Measurements from ENCODE around the gene SLC44A1.
A peak's percentile ranks its signal among the peaks of the same experiment; 100 is the strongest.
"Not testable (repeated sequence)": the region's sequence is repeated elsewhere in the genome, so short reads cannot be mapped to it uniquely, and the experiment has no call there.

SLC44A1 gene

DNA sequence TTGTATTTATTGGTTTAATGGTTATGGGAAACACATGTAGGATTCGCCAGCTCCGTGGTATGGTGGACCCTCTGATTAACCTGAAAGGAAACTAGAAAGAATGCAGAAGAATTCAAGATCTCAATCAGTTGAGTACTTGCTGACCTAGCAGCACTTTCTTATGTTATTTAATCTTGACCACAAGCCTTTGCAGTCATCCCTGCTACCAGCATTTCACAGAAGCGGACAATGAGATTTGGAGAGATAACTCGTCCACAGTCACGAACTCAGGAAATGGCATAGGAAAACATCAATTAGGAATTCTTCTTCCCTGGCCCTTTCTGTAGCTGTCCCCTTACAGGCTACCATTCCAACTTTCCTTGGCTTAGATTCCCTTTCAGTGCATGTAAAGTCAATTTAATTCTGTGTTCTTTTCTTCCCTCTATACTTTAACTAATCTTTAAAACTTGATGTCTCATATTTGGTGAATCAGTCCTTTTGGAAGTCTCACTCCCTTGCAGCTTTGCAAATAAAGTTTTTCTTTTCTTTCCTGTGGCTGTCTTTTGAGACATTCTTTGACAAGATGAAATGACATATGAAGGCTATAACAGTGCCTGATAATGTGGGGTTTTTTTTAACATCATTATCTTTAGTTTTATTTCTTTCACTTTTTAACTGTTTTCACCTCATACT lies 1.3 kb upstream of the SLC44A1 start:
- peak; percentile 90 for DNase-seq

- DNase-seq, result no peak
Observed at GRCh38 chr9:105244734-105245028, 230 bp downstream of the SLC44A1 start.

DNA sequence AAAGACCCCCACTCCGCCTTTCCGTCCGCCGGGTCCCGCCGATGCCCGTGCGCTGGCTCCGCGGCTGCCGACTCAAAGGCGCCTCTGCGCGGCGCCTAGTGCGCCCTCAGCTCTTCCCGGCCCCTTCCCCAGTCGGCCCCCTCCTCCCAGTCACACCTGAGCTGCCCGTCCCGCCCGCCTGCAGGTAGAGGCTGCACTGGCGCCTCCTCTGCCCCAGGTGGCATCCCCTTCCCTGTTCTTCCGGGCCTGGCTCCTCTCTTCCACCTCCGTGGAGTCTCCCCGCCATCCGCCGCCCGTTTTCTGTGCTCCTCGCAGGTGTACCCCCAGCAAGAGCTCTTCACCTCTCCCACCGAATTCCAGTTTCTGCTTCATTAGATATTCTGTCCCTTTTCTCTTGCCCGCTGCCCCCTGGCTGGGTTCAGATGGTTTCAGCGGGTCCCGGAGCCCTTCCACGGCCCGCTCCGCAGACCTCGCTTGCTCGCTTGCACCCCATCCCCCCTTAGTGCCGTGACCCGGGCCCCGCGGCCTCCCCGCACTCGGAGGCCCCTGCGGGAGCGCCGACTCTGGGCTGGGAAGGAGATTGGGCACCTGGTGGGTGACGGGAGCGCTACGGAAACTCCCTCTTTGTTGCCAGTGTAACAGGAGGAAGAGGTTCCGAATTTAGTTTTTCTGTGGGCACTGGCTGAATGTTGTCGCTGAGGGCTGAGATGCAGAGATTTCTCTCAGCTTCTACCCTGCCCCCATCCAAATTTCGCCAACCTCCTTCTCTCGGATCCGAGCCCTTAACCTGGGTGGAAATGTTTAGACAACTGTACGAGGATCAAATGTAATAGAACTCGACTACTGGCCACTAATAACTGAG lies 809 bp downstream of the SLC44A1 start:
- peak; percentile 87 for DNase-seq

- DNase-seq, result no peak
Observed at GRCh38 chr9:105245891-105246161, 1.4 kb downstream of the SLC44A1 start.

GRCh38 chr9:105246656-105247173 lies 2.3 kb downstream of the SLC44A1 start:
- DNase-seq, result no peak

- no peak for DNase-seq
Observed at GRCh38 chr9:105248691-105249090, 4.2 kb downstream of the SLC44A1 start.

GRCh38 chr9:105251133-105251532 lies 6.7 kb downstream of the SLC44A1 start:
- no peak for DNase-seq

GRCh38 chr9:105251733-105252404 lies 7.4 kb downstream of the SLC44A1 start:
- no peak for DNase-seq

DNA sequence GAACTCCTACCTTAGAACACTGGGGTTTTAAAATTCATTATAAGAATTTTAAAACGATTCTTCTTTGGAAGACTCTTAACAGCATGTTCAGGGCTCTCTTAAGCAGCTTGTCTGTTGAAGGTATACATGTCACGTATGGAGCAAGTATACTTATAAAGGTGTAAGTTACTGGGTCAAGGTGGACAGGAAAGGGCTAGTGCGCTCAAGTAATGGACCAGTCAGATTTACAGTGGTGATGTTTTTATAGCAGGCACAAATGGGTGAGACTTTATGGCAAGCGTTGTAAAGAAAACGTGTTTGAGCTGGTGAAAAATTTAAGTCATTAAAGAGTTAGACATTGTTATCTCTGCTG lies 7.9 kb downstream of the SLC44A1 start:
- no peak for DNase-seq

DNA sequence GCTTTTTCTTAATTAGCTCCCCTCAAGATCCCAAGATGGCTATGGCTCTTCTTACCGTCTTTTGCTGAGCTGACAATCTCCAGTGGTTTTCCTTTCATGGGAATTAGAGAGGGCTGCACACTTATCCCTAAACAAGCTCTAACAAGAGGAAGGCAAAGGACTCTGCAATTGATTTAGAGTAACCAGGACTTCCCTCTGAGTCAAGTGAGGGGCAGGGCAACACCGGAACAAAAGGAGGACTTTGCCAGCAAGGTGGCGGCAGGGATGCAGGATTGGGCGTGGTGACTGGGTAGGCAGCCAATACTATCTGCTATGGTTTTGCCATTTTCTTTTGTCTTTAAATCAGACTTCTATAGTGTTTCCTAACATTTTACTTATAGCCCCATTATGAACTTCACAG lies 9.8 kb downstream of the SLC44A1 start:
- no peak for DNase-seq

DNA sequence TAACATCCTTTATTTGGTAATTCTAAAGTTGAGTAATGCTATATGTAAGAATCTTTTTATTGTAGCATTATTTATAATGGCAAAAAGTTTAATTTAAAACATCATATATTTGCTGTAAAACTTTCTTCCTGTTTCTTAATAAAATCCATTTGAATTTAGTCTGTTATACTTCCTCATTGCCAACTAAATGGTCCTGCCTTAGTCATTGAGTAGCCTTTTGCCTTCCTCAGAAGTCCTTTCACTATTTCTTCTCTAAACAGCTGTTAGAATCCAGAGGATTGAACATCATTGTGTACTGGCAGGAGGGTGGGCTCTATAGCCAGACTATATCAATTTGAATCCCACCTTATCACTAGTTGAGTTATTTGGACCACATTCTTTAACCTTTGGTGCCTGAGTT lies 11.0 kb downstream of the SLC44A1 start:
- no peak for DNase-seq

- not testable (repeated sequence) for DNase-seq
Observed at GRCh38 chr9:105256569-105256968, 12.1 kb downstream of the SLC44A1 start.

DNA sequence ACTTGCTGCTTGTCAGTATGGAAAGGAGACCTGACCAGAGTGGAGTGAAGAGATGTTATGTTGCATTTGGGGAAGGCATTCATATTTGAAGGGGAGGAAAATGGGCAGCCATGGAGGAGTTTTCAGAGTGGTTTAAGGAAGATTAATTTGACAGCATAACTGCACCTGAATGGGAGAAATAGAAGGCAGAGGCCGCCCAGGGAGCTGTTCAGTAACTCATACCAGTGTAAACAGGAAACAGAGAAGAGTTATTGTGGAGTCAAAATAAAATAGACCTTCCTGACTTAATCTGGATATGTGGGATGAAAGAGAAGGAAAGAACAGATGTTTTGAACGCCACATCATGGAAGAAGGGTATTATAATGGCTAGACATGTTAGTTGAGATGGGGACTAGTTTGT lies 13.4 kb downstream of the SLC44A1 start:
- no peak for DNase-seq

- no peak for DNase-seq
Observed at GRCh38 chr9:105258225-105258737, 13.8 kb downstream of the SLC44A1 start.

DNA sequence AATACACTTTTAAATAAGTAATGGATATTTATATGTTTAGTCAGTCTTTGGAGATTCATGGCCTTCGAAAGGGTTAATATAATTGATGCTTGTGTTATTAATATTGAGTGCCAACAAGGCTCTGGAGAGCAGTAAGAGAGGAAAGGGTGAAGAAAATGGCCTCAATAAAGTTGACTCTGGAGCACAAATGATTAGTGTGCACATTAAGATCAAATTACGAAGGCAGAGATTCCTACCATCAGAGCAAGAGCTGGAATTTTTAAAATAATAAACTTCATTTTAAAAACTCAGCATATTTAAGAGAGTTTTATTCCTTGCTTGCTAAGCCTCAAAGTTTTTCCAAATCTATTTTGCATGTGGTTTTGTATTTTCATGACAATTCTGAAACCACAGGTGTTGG lies 14.8 kb downstream of the SLC44A1 start:
- no peak for DNase-seq

- no peak for DNase-seq
Observed at GRCh38 chr9:105259731-105260612, 15.5 kb downstream of the SLC44A1 start.

GRCh38 chr9:105262497-105262896 lies 18.0 kb downstream of the SLC44A1 start:
- no peak for DNase-seq

- no peak for DNase-seq
Observed at GRCh38 chr9:105264380-105264779, 19.9 kb downstream of the SLC44A1 start.

GRCh38 chr9:105268254-105268653 lies 23.8 kb downstream of the SLC44A1 start:
- not testable (repeated sequence) for DNase-seq

DNA sequence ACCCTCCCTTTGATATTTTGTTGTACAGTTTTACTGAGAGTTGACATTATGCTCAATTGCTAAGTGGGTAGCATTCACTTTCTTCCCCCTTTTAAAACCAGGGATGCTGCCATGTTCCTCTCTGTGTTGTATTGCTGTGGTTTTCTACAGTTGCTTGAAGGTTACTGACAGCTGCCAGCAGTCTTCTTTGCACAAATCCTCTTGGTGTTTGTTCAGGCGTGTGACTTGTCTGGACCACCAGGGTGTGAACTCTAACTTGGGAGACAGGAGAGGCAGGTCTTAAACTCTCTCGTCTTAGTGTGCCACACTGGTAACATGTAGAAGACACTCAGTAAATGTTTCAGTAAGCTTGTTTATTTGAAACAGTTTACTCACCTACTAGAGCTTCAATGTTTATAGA lies 25.1 kb downstream of the SLC44A1 start:
- DNase-seq, result no peak

GRCh38 chr9:105270711-105271110 lies 26.3 kb downstream of the SLC44A1 start:
- no peak for DNase-seq

DNA sequence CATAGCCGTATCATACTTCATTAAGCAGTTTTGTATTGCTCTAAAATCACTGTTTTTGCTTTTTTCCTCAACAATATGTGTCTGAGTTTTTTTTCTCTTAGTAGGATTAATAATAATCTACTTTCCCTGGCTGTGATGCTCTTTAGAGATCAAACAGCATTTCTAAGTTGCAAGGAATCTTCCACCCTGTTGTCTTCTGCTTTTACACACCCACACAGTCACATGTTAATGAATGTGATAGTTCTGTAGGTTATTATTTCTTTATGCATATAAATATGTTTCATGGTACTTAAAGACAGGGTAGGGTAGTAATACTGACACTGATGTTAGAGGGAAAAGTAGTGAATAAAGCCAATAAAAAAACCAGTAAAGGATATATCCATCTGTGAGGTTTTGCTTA lies 29.3 kb downstream of the SLC44A1 start:
- DNase-seq, result no peak

- DNase-seq, result no peak
Observed at GRCh38 chr9:105275111-105275510, 30.7 kb downstream of the SLC44A1 start.

Data from islet precursor cell (in vitro differentiated cells).